Activated T-cell treated with anti-CD3 and anti-CD28 coated beads for 48 hours (primary cell): ENCODE data around the gene CDK6.
"Not testable (repeated sequence)": the region's sequence is repeated elsewhere in the genome, so short reads cannot be mapped to it uniquely, and the experiment has no call there.

Experiments used
- DNase-seq: peaks from one replicate; pipeline ENCODE4 v3.0.0-alpha.2; 2020; ENCODE audit warnings: low read depth

Gene CDK6

GRCh38 chr7:92761391-92762097 is 74.8 kb downstream of the CDK6 start:
- no peak for DNase-seq

GRCh38 chr7:92758796-92759431 is 77.5 kb downstream of the CDK6 start:
- DNase-seq, result no peak

GRCh38 chr7:92757311-92757910 is 79.0 kb downstream of the CDK6 start:
- DNase-seq, result not testable (repeated sequence)

DNA sequence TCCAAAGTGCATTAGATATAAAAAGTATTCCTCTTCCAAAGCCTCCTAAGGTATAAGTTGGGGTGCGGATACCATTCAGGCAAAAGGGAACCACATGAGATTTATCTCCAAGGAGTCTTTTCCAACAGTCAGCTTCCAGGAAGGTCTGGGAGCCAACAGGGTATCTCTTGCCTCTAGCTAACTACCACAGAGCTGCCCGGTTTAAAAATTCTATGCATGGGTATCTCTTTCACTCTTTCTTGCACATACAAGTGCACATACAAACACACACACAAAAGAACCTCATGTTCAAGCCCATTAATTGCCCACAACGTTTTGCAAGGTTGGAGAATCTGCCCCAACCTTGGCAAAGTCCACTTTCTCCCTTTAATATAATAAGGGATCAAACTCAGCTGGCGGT is 80.7 kb downstream of the CDK6 start:
- no peak for DNase-seq

DNA sequence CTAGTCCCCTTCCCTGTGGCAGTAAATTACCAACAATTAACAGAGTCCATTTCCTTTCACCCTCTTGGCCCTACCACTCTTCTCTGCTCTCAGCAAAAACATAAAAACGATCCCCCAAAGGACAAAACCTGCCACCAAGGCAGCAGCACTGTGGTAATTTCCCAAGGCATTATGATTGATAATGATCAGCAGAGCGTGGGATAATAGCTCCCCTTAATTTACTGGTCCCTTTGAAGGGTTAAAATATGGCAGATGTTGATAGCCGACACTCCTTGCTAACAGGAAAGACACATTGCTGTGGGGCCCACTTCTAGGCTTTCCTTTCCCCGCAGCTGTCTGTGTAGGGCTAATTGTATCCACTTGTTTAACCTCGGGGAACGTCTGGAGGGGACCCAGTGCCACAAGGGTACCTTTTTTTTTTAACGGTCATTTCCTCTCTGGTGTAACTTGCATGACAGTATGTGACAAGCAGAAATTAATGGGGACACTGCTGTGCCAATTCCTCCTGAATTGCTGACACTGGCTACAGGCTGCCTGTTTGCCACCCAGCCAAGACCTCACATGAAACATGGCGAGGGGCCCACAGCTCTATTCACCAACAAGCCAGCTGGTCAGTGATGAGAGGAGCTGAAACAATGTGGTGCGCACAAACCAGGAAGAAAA is 81.3 kb downstream of the CDK6 start:
- DNase-seq, result no peak

- DNase-seq, result no peak
These were observed 82.8 kb downstream of the CDK6 start for GRCh38 chr7:92753614-92754013.

DNA sequence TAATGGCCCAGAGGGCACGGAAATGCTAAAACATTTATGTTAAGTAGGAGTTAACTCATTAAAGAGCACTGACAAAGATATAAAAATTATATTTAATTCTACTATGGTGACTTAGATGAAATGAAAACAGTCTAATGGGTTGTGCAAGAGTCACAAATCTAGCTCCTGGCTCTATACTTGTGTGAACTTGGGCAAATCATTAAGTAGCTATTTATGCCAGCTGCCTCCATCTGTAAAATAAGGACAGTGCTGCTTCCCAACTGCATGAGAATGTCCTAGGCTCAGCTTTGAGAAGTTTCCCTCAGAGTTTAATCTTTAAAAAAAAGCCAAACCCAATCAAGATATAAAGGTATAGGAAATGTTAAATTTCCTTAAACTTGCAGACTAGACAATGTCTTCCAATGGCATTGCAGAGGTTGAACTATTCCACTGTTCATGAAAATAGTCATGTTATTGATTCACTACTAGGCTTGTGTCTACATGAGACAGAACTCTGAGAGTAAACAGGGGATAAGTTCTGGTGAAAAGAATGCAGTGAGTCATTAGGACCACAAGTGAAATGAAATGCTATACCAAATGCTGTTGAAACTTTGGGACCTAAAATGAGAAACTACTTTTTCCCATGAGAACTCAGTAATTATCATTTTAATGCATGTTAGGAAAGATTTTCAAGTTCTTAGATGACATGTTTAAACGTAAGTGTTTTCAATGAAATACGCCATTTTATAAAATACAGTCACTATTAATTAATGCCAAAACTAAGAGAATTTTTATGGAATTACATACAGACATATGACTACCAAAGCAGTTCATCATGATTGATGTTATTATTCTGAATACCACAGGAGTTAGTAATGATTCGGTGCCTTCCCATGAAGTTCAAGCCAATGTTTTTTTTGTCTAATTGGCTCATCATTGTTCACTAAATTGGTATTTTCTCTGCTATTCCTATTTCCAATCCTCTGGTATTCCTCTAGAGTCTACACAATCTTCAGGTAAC is 84.2 kb downstream of the CDK6 start:
- DNase-seq, result no peak

DNA sequence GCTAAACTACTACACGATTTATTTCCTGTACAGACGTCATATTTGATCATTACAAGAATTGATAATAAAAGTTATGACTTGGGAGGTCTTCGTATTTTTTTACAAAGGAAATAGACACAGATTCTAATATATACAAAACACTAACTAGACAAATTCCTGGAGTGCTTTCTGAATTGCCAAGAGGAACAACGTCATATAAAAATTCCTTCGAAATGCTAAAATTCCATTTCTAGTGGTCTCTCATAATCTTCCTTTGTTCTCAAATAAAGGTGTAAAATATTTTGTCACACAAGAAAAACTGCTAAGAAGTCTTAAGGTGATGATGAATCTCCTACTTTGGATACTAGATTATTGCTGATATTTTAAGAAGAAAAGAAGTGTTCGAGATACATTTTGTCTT is 85.4 kb downstream of the CDK6 start:
- no peak for DNase-seq

DNA sequence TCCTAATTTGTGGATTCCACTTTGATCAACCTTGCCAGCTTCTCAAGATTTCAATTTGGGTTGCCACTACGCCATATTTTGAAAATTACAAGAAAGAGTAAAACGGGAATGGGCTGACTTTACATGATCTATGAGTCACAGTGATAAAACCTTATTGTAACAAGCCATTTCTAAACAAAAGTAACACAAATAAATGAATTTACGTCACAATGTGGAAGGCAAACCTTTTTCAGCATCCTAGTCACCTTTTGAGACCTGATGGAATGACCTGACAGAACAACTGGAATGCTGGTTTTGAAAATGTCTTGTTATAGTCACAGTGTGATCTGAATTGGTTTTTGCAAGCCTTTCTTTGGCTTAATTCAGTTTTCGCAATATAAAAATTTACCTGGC is 85.9 kb downstream of the CDK6 start:
- DNase-seq, result no peak

- no peak for DNase-seq
These were observed 86.4 kb downstream of the CDK6 start for GRCh38 chr7:92749832-92750446.

DNA sequence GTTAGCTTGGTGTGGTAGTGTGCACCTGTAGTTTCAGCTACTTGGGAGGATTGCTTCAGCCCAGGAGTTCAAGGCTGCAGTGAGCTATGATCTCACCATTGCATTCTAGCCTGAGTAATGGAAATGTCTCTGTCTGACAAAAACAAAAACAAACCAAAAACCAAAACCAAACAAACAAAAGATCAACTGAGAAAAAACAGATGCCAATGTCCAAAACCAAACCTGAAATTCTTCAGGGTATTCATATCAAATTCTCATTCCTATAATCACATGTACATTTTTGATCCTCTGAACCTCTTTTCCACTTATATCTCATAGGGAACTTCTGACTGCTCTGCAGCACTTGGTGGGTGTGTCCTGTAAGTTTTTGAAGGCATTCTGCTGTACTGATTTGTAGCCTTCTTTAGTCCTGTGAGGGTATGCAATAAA is 87.0 kb downstream of the CDK6 start:
- no peak for DNase-seq

- no peak for DNase-seq
These were observed 87.9 kb downstream of the CDK6 start for GRCh38 chr7:92748495-92748894.

DNA sequence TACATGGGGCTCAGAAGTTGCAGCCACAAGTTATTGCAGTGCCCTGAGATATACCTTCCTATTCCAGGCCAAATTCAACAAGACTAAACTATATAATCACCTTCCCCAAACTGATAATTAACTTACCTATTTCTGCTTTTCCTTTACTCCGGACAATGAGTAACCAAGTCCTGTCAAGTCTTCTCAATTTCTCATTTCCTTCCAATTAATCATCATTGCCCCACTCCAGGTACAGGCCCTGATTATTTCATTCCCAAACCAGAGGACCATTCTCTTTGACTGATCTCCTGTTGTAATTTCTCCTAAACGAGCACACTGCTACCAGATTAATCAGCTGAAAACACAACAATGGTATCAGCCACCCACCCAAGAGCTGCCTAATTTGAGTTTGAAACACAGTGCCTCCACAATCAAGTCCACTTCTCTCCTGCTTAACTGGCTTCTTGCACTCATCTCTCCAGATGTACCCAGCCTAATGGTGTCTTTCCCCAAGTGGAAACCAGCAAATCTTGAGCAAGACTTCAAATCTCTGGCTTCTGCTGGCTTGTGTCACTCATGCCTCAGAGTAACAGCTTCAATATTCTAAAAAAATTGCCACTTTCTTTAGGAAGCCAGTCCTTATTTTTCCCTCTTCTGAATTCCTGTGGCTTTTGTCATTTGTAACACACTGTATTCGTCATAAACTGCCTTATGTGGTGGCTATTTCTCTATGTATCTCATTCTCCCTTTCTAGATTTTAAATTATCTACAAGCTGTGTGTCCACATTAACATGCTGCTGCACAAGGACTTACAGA is 89.1 kb downstream of the CDK6 start:
- no peak for DNase-seq

- DNase-seq, result no peak
These were observed 91.1 kb downstream of the CDK6 start for GRCh38 chr7:92745241-92745640.

DNA sequence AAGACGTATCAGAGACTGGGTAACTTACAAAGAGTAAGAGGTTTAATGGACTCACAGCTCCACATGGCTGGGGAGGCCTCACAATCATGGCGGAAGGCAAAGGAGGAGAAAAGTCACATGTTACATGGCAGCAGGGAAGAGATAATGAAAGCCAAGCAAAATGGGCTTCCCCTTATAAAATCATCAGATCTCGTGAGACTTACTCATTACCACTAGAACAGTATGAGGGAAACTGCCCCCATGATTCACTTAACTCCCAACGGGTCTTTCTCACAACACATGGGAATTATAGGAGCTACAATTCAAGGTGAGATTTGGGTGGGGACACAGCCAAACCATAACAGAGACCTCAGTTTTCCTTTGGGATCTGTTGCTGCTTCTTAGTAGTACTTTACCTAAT is 92.2 kb downstream of the CDK6 start:
- DNase-seq, result not testable (repeated sequence)

- DNase-seq, result no peak
These were observed 94.2 kb downstream of the CDK6 start for GRCh38 chr7:92742186-92742585.

- DNase-seq, result no peak
These were observed 95.7 kb downstream of the CDK6 start for GRCh38 chr7:92740700-92741126.

DNA sequence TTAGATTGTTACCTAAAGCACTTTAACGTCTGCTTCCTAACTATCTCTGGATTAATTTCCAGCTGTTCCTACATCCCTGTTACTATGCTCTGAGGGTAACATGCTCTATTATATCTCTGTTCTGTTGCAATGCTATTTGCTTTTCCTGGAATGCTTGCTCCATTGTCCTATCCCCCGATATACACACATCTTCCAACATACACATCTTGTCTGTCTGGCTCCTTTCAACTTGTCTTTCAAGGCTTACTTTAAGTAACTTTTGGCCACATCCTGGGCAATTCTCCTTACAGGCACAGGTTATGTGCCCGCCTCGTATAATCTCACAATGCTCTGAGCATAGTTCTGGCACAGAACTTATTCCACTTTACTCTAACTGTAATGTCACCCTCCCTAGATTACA is 96.2 kb downstream of the CDK6 start:
- DNase-seq, result no peak

- DNase-seq, result no peak
These were observed 97.3 kb downstream of the CDK6 start for GRCh38 chr7:92739091-92739490.

DNA sequence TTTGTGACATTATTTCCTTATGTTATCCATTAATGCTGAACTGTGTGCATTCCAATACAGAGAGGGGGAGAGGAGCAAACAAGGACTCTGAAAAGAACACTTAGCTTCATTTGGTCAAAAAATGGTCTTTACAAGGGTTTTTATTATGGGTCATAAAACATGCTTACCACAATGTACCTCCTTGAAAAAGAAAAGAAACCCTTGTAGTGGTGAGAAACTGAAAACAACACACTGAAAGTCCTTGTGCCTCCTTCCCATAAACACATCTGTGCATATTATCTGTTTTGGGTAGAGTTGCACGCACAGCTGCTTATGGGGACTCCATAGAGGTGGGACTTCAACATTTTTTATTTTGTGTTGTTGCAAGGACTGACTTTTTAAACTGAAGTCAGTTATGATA is 98.7 kb downstream of the CDK6 start:
- DNase-seq, result no peak
